GM08714 (cell line): ENCODE results near the gene NACAD.

Experiments
- H3K4me3 ChIP-seq: fragments of 200-500 bp; sonication (Bioruptor generic); 2 replicates; pipeline ENCODE4 v1.5.1; 2014; ENCODE audit warnings: mild to moderate bottlenecking, low read length, inconsistent platforms
- ZNF274 ChIP-seq: IDR thresholded peaks from 2 replicates; pipeline ENCODE4 v1.6.1; 2012; ENCODE audit warnings: mild to moderate bottlenecking, low read depth, low read length

NACAD gene

GRCh38 chr7:45068236-45069023, 20.3 kb downstream of the NACAD start:
- no peak for TF ChIP-seq ZNF274
- H3K4me3 ChIP-seq = no peak overlapping the region

- H3K4me3 ChIP-seq = no peak overlapping the region
- no peak for TF ChIP-seq ZNF274
Observed at GRCh38 chr7:45067582-45067981, 21.2 kb downstream of the NACAD start.

GRCh38 chr7:45066409-45066808, 22.4 kb downstream of the NACAD start:
- TF ChIP-seq ZNF274 = no peak
- no peak overlapping the region for H3K4me3 ChIP-seq

GRCh38 chr7:45065031-45065995, 23.5 kb downstream of the NACAD start:
- TF ChIP-seq ZNF274 = no peak
- H3K4me3 ChIP-seq = no peak overlapping the region

- no peak for TF ChIP-seq ZNF274
- no peak overlapping the region for H3K4me3 ChIP-seq
Observed at GRCh38 chr7:45064047-45064725, 24.6 kb downstream of the NACAD start.

GRCh38 chr7:45061806-45062425, 26.9 kb downstream of the NACAD start:
- H3K4me3 ChIP-seq = no peak overlapping the region
- TF ChIP-seq ZNF274 = no peak

- no peak for TF ChIP-seq ZNF274
- no peak overlapping the region for H3K4me3 ChIP-seq
Observed at GRCh38 chr7:45061352-45061751, 27.4 kb downstream of the NACAD start.

GRCh38 chr7:45060295-45060694, 28.5 kb downstream of the NACAD start:
- TF ChIP-seq ZNF274 = no peak
- H3K4me3 ChIP-seq = no peak overlapping the region

GRCh38 chr7:45057878-45058277, 30.9 kb downstream of the NACAD start:
- no peak overlapping the region for H3K4me3 ChIP-seq
- TF ChIP-seq ZNF274 = no peak

GRCh38 chr7:45055594-45056219, 33.1 kb downstream of the NACAD start:
- no peak for TF ChIP-seq ZNF274
- no peak overlapping the region for H3K4me3 ChIP-seq

GRCh38 chr7:45055016-45055415, 33.8 kb downstream of the NACAD start:
- TF ChIP-seq ZNF274 = no peak
- no peak overlapping the region for H3K4me3 ChIP-seq

GRCh38 chr7:45054442-45054841, 34.3 kb downstream of the NACAD start:
- no peak for TF ChIP-seq ZNF274

GRCh38 chr7:45053941-45054340, 34.8 kb downstream of the NACAD start:
- no peak for TF ChIP-seq ZNF274
- no peak overlapping the region for H3K4me3 ChIP-seq

More at GRCh38 chr7:45054442-45054841, 34.3 kb downstream of the NACAD start:
- H3K4me3 ChIP-seq = no peak overlapping the region
